IPS DF 4.7 (cell line): ENCODE results near the gene CLTC.
A peak's percentile ranks its signal among the peaks of the same experiment; 100 is the strongest.

Experiments
- DNase-seq: peaks from one replicate; pipeline ENCODE4 v3.0.0-alpha.2; 2013; ENCODE audit warnings: low spot score; ENCODE audit errors: extremely low read depth

Gene CLTC

GRCh38 chr17:59678918-59679317 is 59.2 kb downstream of the CLTC start:
- DNase-seq = no peak

DNA sequence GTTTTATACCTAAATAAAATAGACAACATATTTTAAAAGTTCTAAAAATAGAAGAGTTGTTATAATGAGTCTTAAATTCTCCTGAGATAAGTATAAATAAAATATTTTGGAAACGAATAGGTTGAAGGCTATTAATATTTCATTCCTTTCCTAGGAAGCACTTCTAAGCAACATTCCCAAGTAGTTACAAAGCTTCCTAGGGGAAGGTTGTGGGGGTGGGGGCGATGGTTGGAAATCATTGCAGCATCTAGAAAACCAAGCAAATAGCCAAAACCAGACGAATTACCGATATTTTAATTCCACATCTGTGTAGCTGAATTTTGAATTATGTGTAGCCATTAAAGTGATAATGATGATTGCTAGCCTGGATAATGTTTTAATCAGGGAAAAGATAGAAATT is 60.6 kb downstream of the CLTC start:
- no peak for DNase-seq

DNA sequence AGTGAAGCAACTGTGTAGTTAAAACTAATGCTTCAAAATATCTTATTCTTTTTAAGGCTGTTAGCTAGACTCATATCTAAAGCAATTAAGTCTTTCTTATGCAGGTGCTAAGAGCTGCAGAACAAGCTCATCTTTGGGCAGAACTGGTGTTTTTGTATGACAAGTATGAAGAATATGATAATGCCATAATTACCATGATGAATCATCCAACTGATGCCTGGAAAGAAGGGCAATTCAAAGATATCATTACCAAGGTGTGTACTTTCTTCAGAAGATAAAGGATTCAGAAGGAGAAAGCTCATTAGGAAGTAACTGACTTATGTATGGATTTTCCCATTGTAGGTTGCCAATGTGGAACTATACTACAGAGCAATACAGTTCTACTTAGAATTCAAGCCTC is 63.6 kb downstream of the CLTC start:
- no peak for DNase-seq

DNA sequence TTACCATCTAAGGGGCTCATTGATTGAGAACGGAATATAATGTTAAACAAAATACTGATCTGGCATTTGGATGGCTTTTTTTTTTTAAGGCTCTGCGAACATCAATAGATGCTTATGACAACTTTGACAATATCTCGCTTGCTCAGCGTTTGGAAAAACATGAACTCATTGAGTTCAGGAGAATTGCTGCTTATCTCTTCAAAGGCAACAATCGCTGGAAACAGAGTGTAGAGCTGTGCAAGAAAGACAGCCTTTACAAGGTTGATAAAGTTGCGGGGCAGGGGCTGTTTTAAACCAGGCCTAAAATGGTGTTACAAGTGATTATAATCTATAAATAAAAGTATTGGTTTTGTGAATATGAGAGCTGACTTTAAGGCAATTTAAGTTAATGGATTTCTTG is 65.3 kb downstream of the CLTC start:
- no peak for DNase-seq

DNA sequence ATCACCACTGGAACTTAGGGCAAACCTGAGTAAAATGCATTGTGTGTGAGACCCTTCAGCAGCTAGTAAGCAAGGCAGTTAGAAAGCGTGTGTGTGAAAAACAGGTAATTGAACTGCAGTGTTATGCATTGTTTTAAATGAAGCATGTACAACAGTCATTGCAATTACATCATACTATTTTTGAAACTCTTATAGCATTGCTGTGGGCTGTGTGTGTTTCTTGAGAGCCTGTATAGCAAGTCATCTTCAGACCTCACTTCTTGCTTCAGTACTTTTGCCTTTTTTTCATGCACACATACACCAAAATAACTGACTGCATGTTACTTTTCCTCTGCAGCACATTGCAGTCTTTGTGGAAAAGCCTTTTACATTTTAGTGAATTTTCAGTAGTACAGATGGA is 68.3 kb downstream of the CLTC start:
- DNase-seq = no peak

DNA sequence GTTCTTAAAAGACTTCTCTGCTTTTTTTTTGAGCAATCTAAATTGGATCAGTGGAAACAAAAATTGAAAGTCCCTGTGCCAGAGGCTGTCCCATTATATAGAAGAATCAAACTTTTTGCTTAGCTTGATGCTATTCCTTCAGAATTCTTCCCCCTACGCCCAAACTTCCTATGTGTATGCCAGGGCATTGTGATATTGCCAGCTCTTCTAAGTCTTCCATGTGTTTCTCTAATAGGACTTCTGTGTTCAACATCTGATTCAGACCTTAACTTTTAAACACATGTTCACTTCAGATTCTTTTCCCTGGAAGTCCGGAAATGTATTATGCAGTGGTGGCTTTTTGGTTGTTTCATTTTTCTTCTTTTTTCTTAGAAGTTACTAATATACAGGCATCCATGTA is 68.8 kb downstream of the CLTC start:
- no peak for DNase-seq

- no peak for DNase-seq
Observed at GRCh38 chr17:59693582-59693981, 73.9 kb downstream of the CLTC start.

GRCh38 chr17:59694344-59694743 is 74.6 kb downstream of the CLTC start:
- DNase-seq = no peak

- DNase-seq = no peak
Observed at GRCh38 chr17:59695945-59696681, 76.4 kb downstream of the CLTC start.

- no peak for DNase-seq
Observed at GRCh38 chr17:59696682-59697277, 77.1 kb downstream of the CLTC start.

DNA sequence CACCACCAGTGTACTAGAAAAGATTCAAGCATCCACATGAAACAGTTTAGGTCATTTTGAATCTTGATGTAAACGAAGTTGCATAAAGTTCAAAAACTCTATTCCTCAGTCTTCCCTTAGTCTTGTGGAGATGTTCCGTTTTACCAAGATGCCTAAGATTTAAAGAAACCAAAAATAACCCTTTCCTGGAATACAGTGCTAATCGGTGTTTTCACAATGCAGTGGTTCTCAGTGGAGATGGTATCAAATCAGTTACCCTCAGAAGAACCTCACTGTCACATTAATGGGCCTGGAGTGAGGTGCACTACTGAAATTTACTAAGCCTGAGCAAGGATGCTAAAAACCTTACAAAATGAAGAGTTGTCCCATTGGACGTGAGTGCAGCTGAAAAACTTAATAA is 78.4 kb downstream of the CLTC start:
- no peak for DNase-seq

- no peak for DNase-seq
Observed at GRCh38 chr17:59699218-59699617, 79.5 kb downstream of the CLTC start.

DNA sequence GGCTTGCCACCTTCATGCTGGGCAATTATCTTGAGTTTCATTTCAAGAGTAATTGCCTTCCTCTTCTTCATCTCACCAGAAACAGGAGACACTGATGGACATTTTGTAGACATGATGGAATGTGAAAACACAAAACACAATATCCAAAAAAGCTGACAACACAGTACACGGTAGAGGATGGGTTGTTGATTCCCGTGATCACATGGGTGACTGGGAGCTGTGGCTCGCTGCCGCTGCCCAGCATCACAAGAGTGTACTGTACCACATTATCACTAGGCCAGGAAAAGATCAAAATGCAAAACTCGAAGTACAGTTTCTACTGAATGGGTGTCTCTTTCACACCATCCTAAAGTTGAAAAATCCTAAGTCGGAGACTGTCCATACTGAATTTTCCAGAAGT is 80.1 kb downstream of the CLTC start:
- no peak for DNase-seq

DNA sequence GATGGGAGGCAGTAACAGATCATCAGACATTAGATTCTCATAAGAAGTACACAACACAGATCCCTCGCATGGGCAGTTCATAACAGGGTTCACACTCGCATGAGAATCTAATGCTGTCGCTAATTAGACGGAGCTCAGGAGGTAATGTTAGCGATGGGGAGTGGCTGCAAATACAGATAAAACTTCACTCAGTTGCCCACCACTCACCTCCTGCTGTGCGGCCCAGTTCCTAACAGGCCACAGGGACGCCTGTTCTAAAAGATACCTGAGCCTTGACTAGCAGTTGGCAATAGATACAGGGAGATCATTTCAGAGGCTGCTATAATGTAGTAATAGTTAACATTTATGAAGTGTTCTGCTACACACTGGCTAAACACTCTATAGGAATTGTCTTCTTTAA is 82.6 kb downstream of the CLTC start:
- DNase-seq = no peak

DNA sequence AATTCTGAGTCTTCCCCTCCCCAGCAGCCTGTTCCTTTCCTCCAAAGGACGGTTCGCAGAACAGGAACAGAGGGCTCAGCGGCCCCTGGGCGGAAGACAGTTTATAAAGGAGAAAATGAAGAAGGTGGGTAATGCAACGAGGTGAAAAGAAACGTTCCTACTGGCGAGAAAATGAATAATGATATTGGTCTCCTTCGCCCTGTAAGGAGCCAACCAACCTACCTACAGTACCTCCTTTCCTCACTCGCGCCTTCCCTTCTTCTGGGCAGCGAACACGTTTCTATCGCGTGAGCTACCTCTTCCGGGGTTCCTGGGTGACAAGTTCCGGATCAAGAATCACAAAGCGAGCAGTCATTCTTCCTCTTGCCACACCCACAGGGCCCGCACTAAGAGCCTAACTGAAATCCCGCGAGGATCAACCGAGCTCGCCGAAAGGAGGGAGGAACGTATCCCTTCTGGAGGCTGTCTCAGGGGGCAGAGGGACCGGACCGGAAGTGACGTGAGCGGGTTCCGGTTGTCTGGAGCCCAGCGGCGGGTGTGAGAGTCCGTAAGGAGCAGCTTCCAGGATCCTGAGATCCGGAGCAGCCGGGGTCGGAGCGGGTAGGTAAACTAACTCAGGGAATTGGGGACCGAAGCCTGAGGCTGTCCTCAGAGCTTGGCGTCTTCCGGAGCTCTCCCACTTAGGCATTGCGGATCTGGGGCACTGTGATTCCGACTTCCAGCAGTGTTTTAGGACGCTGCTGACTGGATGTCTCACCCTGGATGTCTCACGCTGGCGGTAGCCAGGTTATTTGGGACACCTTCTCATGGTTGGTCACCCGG is 87.7 kb downstream of the CLTC start, which contains the start of the genes PTRH2 and VMP1:
Gene PTRH2, minus strand, starts transcription at position 282 of the 822 bp plus-strand sequence. CDS start 9,452 bp downstream, outside the sequence.
Gene VMP1, plus strand, starts transcription at position 506 of the 822 bp plus-strand sequence. CDS start 23,793 bp downstream, outside the sequence.
- peak; percentile 97 for DNase-seq

DNA sequence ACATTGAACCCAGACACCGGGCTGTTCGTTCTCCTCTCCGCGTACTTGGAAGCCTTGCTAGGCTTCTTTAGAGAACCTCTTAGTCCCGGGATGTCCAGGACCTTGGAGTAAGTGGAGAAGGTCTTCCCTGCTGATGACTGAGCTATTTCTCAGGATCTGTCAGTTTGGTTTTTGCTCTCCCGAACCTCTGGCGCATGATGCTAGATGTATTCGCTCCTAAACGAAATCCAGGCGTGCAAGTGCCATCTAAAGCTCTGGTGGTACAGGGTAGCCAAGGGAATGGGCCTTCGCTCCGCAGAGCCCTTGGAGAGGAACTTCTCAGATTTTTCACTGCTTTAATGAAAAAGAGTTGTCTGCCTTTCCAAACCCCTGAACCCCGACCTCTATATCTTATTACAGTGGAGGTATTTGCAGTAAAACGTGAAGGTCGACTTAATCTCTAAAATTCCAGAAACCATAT is 88.3 kb downstream of the CLTC start:
- no peak for DNase-seq

GRCh38 chr17:59711936-59712335 is 92.2 kb downstream of the CLTC start:
- DNase-seq = no peak

- no peak for DNase-seq
Observed at GRCh38 chr17:59712862-59713261, 93.2 kb downstream of the CLTC start.

DNA sequence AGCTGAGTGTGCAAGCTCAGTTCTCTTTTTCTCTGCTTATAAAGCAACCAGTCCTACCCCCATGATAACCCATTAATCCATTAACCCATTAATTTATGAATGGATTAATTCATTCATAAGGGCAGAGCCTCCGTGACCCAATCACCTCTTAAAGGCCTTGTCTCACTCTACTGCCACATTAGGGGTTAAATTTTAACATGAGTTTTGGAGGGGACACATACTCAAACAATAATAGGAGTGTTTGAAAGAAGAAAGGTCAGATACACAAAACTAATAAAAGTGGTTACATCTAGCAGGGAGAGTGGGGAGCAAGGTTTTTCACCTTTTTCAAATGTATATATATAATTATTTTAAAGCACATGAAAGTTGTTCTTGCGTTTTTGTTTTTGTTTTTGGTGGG is 94.6 kb downstream of the CLTC start:
- DNase-seq = no peak

GRCh38 chr17:59716427-59716826 is 96.7 kb downstream of the CLTC start:
- no peak for DNase-seq

GRCh38 chr17:59719526-59719925 is 99.8 kb downstream of the CLTC start:
- no peak for DNase-seq

- no peak for DNase-seq
Observed at GRCh38 chr17:59722623-59723022, 102.9 kb downstream of the CLTC start.
